Activated CD8-positive, alpha-beta T cell treated with anti-CD3 and anti-CD28 coated beads, Interleukin-2, amount 10 ng/mL, durations not matched to agents 7 days and 5 days (primary cell): ENCODE measurements around the gene DUS1L. TPM values are rescaled to one million over a fixed set of nuclear protein-coding genes. Genes with fewer than 3 reads are reported as not detected.
A peak's percentile ranks its signal among the peaks of the same experiment; 100 is the strongest.

Experiments used
- ATAC-seq: fragments of 150-1000 bp; cut with Tn5 transposase; one replicate; pipeline ENCODE4 v1.10.0; 2021; ENCODE audit warnings: moderate library complexity
- CTCF ChIA-PET: fragments of 350-600 bp; sonication (Branson Sonifier 250); formaldehyde crosslinking; loops from one replicate; lab custom pipeline; 2021; ENCODE audit warnings: antibody characterized with exemption; lab: Charles Lee
- POLR2A ChIA-PET: fragments of 350-600 bp; sonication (Branson Sonifier 250); formaldehyde crosslinking; loops from one replicate; lab custom pipeline; 2021; ENCODE audit warnings: antibody characterized with exemption; lab: Charles Lee
- DNase-seq: peaks from one replicate; pipeline ENCODE4 v3.0.0-alpha.2; 2020
- H3K27ac Mint-ChIP-seq: one replicate; pipeline ENCODE4 v1.8.0; 2021; ENCODE audit warnings: mild to moderate bottlenecking, mixed read lengths
- H3K27me3 Mint-ChIP-seq: one replicate; pipeline ENCODE4 v1.8.0; 2021; ENCODE audit warnings: low read depth, mixed read lengths
- H3K36me3 Mint-ChIP-seq: one replicate; pipeline ENCODE4 v1.8.0; 2021; ENCODE audit warnings: low read depth, mixed read lengths
- H3K4me1 Mint-ChIP-seq: one replicate; pipeline ENCODE4 v1.8.0; 2021; ENCODE audit warnings: low read depth, mixed read lengths
- H3K4me3 Mint-ChIP-seq: one replicate; pipeline ENCODE4 v1.8.0; 2021; ENCODE audit warnings: mild to moderate bottlenecking, mixed read lengths
- H3K9me3 Mint-ChIP-seq: one replicate; pipeline ENCODE4 v1.8.0; 2022; ENCODE audit warnings: mixed read lengths; ENCODE audit not compliant: insufficient read depth
- total RNA-seq, 2 experiments: library from RNA; stranded (reverse); gene quantifications; one replicate each; pipeline ENCODE4 v1.2.3, GENCODE V29; 2021

DUS1L gene
- total RNA-seq, 2 experiments from 2014 or later, result 126 to 127 TPM

GRCh38 chr17:82098939-82099763, 33.5 kb upstream of the DUS1L start:
- Mint-ChIP-seq H3K36me3 (peaks cover 19% of the 10 kb centered on the region), H3K4me1 (peaks cover 28% of the 10 kb centered on the region), H3K27me3 (no peaks in the 10 kb centered on the region), H3K4me3 (peak overlapping the region; percentile 83), H3K27ac (peak overlapping the region; percentile 90), H3K9me3 (no peaks in the 10 kb centered on the region)
- DNase-seq, result peak; percentile 38
- ChIA-PET POLR2A (interaction anchor here (1.2 to 1.6 kb wide), 4 partner anchors 8 to 68 kb away, joined by 3 to 8 read pairs (median 6); partner anchors contain the start of gene RAC3), CTCF (interaction anchor here (0.7 to 1.4 kb wide), 4 partner anchors 23 to 68 kb away, joined by 3 to 6 read pairs (median 3); partner anchors contain the start of gene RAC3)
- ATAC-seq, result peak; percentile 6

GRCh38 chr17:82098169-82098938, 32.8 kb upstream of the DUS1L start, which contains the start of gene FASN:
FASN (minus strand) TSS chr17:82098236; CDS start chr17:82096445, 1,791 bp downstream.
- DNase-seq (peak; percentile 94), ATAC-seq (peak; percentile 81)
- POLR2A ChIA-PET, result interaction anchor here (1.2 to 1.6 kb wide), 4 partner anchors 9 to 68 kb away, joined by 3 to 8 read pairs (median 6); partner anchors contain the start of gene RAC3
- Mint-ChIP-seq H3K27me3 (no peaks in the 10 kb centered on the region), H3K4me3 (peak within 1 kb of the TSS; percentile 83), H3K9me3 (no peaks in the 10 kb centered on the region), H3K27ac (peak within 1 kb of the TSS; percentile 75), H3K4me1 (peaks cover 27% of the 10 kb centered on the region), H3K36me3 (peaks cover 22% of the 10 kb centered on the region)
- CTCF ChIA-PET, result interaction anchor here (0.7 to 1.4 kb wide), 5 partner anchors 8 to 67 kb away, joined by 3 to 6 read pairs (median 3); partner anchors contain the start of gene RAC3

- DNase-seq (no peak), ATAC-seq (no peak)
- ChIA-PET POLR2A (interaction anchor here (1.2 to 1.5 kb wide), 3 partner anchors 9 to 67 kb away, joined by 5 to 8 read pairs (median 7); partner anchors contain the start of gene RAC3), CTCF (interaction anchor here (1.0 kb wide), 1 partner anchor 9 kb away, joined by 4 read pairs; no protein-coding TSS in a partner anchor)
- H3K27ac Mint-ChIP-seq, result peak overlapping the region; percentile 75
- no peaks in the 10 kb centered on the region for H3K27me3 Mint-ChIP-seq
- no peaks in the 10 kb centered on the region for H3K9me3 Mint-ChIP-seq
- peaks cover 27% of the 10 kb centered on the region for H3K4me1 Mint-ChIP-seq
- peak overlapping the region; percentile 71 for H3K4me3 Mint-ChIP-seq
- peaks cover 25% of the 10 kb centered on the region for H3K36me3 Mint-ChIP-seq
These were observed 32.2 kb upstream of the DUS1L start for GRCh38 chr17:82097919-82098168.

GRCh38 chr17:82097184-82097918, 31.7 kb upstream of the DUS1L start:
- H3K9me3 Mint-ChIP-seq, result no peaks in the 10 kb centered on the region
- ATAC-seq, result peak; percentile 7
- CTCF ChIA-PET, result interaction anchor here (1.0 kb wide), 1 partner anchor 9 kb away, joined by 4 read pairs; no protein-coding TSS in a partner anchor
- H3K4me1 Mint-ChIP-seq, result peaks cover 26% of the 10 kb centered on the region
- DNase-seq, result peak; percentile 45
- peak overlapping the region; percentile 77 for H3K4me3 Mint-ChIP-seq
- POLR2A ChIA-PET, result interaction anchor here (1.0 to 1.5 kb wide), 3 partner anchors 10 to 31 kb away, joined by 3 to 7 read pairs (median 5); no protein-coding TSS in a partner anchor
- peaks cover 25% of the 10 kb centered on the region for H3K36me3 Mint-ChIP-seq
- H3K27ac Mint-ChIP-seq, result peak overlapping the region; percentile 63
- no peaks in the 10 kb centered on the region for H3K27me3 Mint-ChIP-seq

- DNase-seq (no peak), ATAC-seq (no peak)
- Mint-ChIP-seq H3K27ac (peak overlapping the region; percentile 63), H3K27me3 (no peaks in the 10 kb centered on the region), H3K4me3 (peak overlapping the region; percentile 77), H3K4me1 (peaks cover 25% of the 10 kb centered on the region), H3K9me3 (no peaks in the 10 kb centered on the region), H3K36me3 (peaks cover 27% of the 10 kb centered on the region)
- CTCF ChIA-PET, result interaction anchor here (1.9 kb wide), 1 partner anchor 9 kb away, joined by 5 read pairs; no protein-coding TSS in a partner anchor
- POLR2A ChIA-PET, result interaction anchor here (1.0 kb wide), 1 partner anchor 31 kb away, joined by 3 read pairs; no protein-coding TSS in a partner anchor
These were observed 31.1 kb upstream of the DUS1L start for GRCh38 chr17:82096709-82097183.

GRCh38 chr17:82095777-82096708, 30.4 kb upstream of the DUS1L start:
- ChIA-PET POLR2A (interaction anchor here (1.0 kb wide), 1 partner anchor 32 kb away, joined by 3 read pairs; no protein-coding TSS in a partner anchor), CTCF (interaction anchor here (0.8 to 1.9 kb wide), 2 partner anchors 10 to 73 kb away, joined by 3 to 5 read pairs; partner anchors contain the start of gene LRRC45)
- peaks cover 27% of the 10 kb centered on the region for H3K36me3 Mint-ChIP-seq
- no peak for ATAC-seq
- H3K27ac Mint-ChIP-seq, result no peak overlapping the region
- H3K9me3 Mint-ChIP-seq, result no peaks in the 10 kb centered on the region
- H3K4me1 Mint-ChIP-seq, result peaks cover 21% of the 10 kb centered on the region
- no peaks in the 10 kb centered on the region for H3K27me3 Mint-ChIP-seq
- no peak for DNase-seq
- peak overlapping the region; percentile 77 for H3K4me3 Mint-ChIP-seq

- H3K36me3 Mint-ChIP-seq, result peaks cover 22% of the 10 kb centered on the region
- no peak overlapping the region for H3K4me3 Mint-ChIP-seq
- POLR2A ChIA-PET, result no interaction called here
- DNase-seq (no peak), ATAC-seq (no peak)
- no peak overlapping the region for H3K27ac Mint-ChIP-seq
- H3K27me3 Mint-ChIP-seq, result no peaks in the 10 kb centered on the region
- peaks cover 18% of the 10 kb centered on the region for H3K4me1 Mint-ChIP-seq
- H3K9me3 Mint-ChIP-seq, result no peaks in the 10 kb centered on the region
- CTCF ChIA-PET, result interaction anchor here (0.8 to 1.9 kb wide), 2 partner anchors 11 to 72 kb away, joined by 3 to 5 read pairs; partner anchors contain the start of gene LRRC45
These were observed 29.6 kb upstream of the DUS1L start for GRCh38 chr17:82094931-82095776.

GRCh38 chr17:82092995-82093751, 27.6 kb upstream of the DUS1L start:
- Mint-ChIP-seq H3K4me3 (no peak overlapping the region), H3K27me3 (no peaks in the 10 kb centered on the region), H3K36me3 (peaks cover 23% of the 10 kb centered on the region), H3K4me1 (peaks cover 10% of the 10 kb centered on the region), H3K9me3 (no peaks in the 10 kb centered on the region), H3K27ac (no peak overlapping the region)
- no peak for ATAC-seq
- POLR2A ChIA-PET, result interaction anchor here (0.7 kb wide), 1 partner anchor 11 kb away, joined by 3 read pairs; no protein-coding TSS in a partner anchor
- no peak for DNase-seq
- CTCF ChIA-PET, result no interaction called here

GRCh38 chr17:82092628-82092994, 27.0 kb upstream of the DUS1L start:
- ChIA-PET CTCF (no interaction called here), POLR2A (interaction anchor here (0.7 kb wide), 1 partner anchor 11 kb away, joined by 3 read pairs; no protein-coding TSS in a partner anchor)
- no peaks in the 10 kb centered on the region for H3K9me3 Mint-ChIP-seq
- no peak overlapping the region for H3K27ac Mint-ChIP-seq
- no peak for DNase-seq
- peaks cover 10% of the 10 kb centered on the region for H3K4me1 Mint-ChIP-seq
- no peak overlapping the region for H3K4me3 Mint-ChIP-seq
- H3K36me3 Mint-ChIP-seq, result peaks cover 27% of the 10 kb centered on the region
- no peaks in the 10 kb centered on the region for H3K27me3 Mint-ChIP-seq
- ATAC-seq, result no peak
